Measurements from ENCODE around the gene BMPR1B. TPM values are rescaled to one million over a fixed set of nuclear protein-coding genes. Genes with fewer than 3 reads are reported as not detected.

BMPR1B gene
- total RNA-seq: 10 to 100 TPM; 10.5 to 40.9 (median 20.3) TPM

GRCh38 chr4:94757192-94758140 is at the start of gene BMPR1B:
Gene BMPR1B (plus strand): TSS chr4:94757955. CDS start chr4:95104425, 346,470 bp downstream.
- peak; percentile 68 for ATAC-seq
- H3K27me3 ChIP-seq: no peaks in the 10 kb centered on the region
- H3K4me1 ChIP-seq: peaks cover 0 to 53% (median 0%) of the 10 kb centered on the region in 3 donors
- no peaks in the 10 kb centered on the region for H3K36me3 ChIP-seq
- WGBS, 2 donors (ENCODE audit: low coverage in 1 of 2): 3 to 7% methylated on average over 13 to 17 of the region's 77 CpGs
- peak within 1 kb of the TSS; percentile 52 to 74 for H3K4me3 ChIP-seq
- no peaks in the 10 kb centered on the region for H3K9me3 ChIP-seq
- H3K27ac ChIP-seq: peak within 1 kb of the TSS; percentile 72 to 94 (median 90)
- TF ChIP-seq POLR2AphosphoS5 (IDR thresholded peaks at IDR 0.05): peak; percentile 70
- peak in 1 of 4 experiments; percentile 6 for TF ChIP-seq CTCF (IDR thresholded peaks at IDR 0.05)
- peak; percentile 31 to 34 for TF ChIP-seq POLR2A (IDR thresholded peaks at IDR 0.05)
- no peak for TF ChIP-seq EP300 (IDR thresholded peaks at IDR 0.05)

- H3K4me3 ChIP-seq: no peak overlapping the region
- no peaks in the 10 kb centered on the region for H3K27me3 ChIP-seq
- H3K9me3 ChIP-seq: no peaks in the 10 kb centered on the region
- no peaks in the 10 kb centered on the region for H3K4me1 ChIP-seq
- H3K27ac ChIP-seq: no peak overlapping the region
- no peak for ATAC-seq
- WGBS, 2 donors (ENCODE audit: low coverage in 1 of 2): 76 to 100% methylated on average over 1 to 4 of the region's 5 CpGs
- no peaks in the 10 kb centered on the region for H3K36me3 ChIP-seq
- TF ChIP-seq EP300 (IDR thresholded peaks at IDR 0.05): no peak
- TF ChIP-seq CTCF (IDR thresholded peaks at IDR 0.05): no peak
- no peak for TF ChIP-seq POLR2A (IDR thresholded peaks at IDR 0.05)
- TF ChIP-seq POLR2AphosphoS5 (IDR thresholded peaks at IDR 0.05): no peak
These were observed 46.1 kb upstream of the BMPR1B start for GRCh38 chr4:94711635-94712034.

GRCh38 chr4:94714365-94715160 is 43.2 kb upstream of the BMPR1B start:
- no peak for TF ChIP-seq POLR2A (IDR thresholded peaks at IDR 0.05)
- no peak for TF ChIP-seq CTCF (IDR thresholded peaks at IDR 0.05)
- Histone ChIP-seq H3K4me1 (no peaks in the 10 kb centered on the region), H3K36me3 (no peaks in the 10 kb centered on the region), H3K27ac (no peak overlapping the region), H3K4me3 (peak overlapping the region in 1 of 2 donors; percentile 7), H3K9me3 (no peaks in the 10 kb centered on the region), H3K27me3 (no peaks in the 10 kb centered on the region)
- WGBS, 2 donors (ENCODE audit: low coverage in 1 of 2): 31 to 54% methylated on average over 4 to 5 of the region's 5 CpGs
- no peak for ATAC-seq

GRCh38 chr4:94715726-94716125 is 42.0 kb upstream of the BMPR1B start:
- TF ChIP-seq POLR2AphosphoS5 (IDR thresholded peaks at IDR 0.05) (no peak), EP300 (IDR thresholded peaks at IDR 0.05) (no peak), POLR2A (IDR thresholded peaks at IDR 0.05) (no peak), CTCF (IDR thresholded peaks at IDR 0.05) (no peak)
- no peak overlapping the region for H3K27ac ChIP-seq
- no peaks in the 10 kb centered on the region for H3K36me3 ChIP-seq
- 80 to 93% methylated on average over 3 to 6 of the region's 6 CpGs for WGBS, 2 donors (ENCODE audit: low coverage in 1 of 2)
- H3K27me3 ChIP-seq: no peaks in the 10 kb centered on the region
- H3K9me3 ChIP-seq: no peaks in the 10 kb centered on the region
- no peak for ATAC-seq
- H3K4me3 ChIP-seq: no peak overlapping the region
- no peaks in the 10 kb centered on the region for H3K4me1 ChIP-seq

Measured in gastroesophageal sphincter (tissue), 4 donors.